Testis (tissue), 3 donors: Measurements from ENCODE around the gene MAMLD1. TPM values are rescaled to one million over a fixed set of nuclear protein-coding genes. Genes with fewer than 3 reads are reported as not detected.

ENCODE experiments used
- DNase-seq: peaks from one replicate; pipeline ENCODE4 v3.0.0-alpha.2; 2019
- H3K27ac ChIP-seq, 2 donors: fragments of 200-600 bp; sonication (generic); one replicate each; pipeline ENCODE4 v1.5.1; 2019
- H3K27me3 ChIP-seq: fragments of 200-600 bp; sonication (generic); one replicate; pipeline ENCODE4 v1.5.1; 2019
- H3K36me3 ChIP-seq: fragments of 200-600 bp; sonication (generic); one replicate; pipeline ENCODE4 v1.5.1; 2017; ENCODE audit warnings: low read depth; ENCODE audit errors: missing control alignments
- H3K4me1 ChIP-seq: fragments of 200-600 bp; sonication (generic); one replicate; pipeline ENCODE4 v1.5.1; 2019
- H3K4me3 ChIP-seq, 2 donors: fragments of 200-600 bp; sonication (generic); one replicate each; pipeline ENCODE4 v1.5.1; 2017 to 2019
- H3K9me3 ChIP-seq: fragments of 200-600 bp; sonication (generic); one replicate; pipeline ENCODE4 v1.5.1; 2017
- CTCF ChIP-seq, 3 experiments: fragments of 450-650 bp in 2 of 3; fragments of 200-600 bp in 1 of 3; sonication (generic) in 1 of 3; IDR thresholded peaks; one replicate each; pipeline ENCODE4 v1.5.1; 2016 to 2019; ENCODE audit warnings: antibody characterized with exemption in 3 of 3, mild to moderate bottlenecking in 2 of 3, moderate library complexity in 1 of 3
- POLR2A ChIP-seq: fragments of 450-650 bp; IDR thresholded peaks from one replicate; pipeline ENCODE4 v1.6.1; 2017; ENCODE audit warnings: antibody characterized with exemption, mild to moderate bottlenecking, moderate library complexity
- WGBS, 2 donors: methylation state at CpG; one replicate each; pipeline ENCODE4 v1.1.5; 2018; 5-methylcytosine and 5-hydroxymethylcytosine counted together
- intact Hi-C: fragments of 100-400 bp; cut with DNase I; formaldehyde crosslinking; loops from one replicate; pipeline ENCODE4 v1.15.1; 2023; ENCODE audit warnings: low total_unique reads
- polyA plus RNA-seq: library from polyadenylated mRNA; stranded (reverse); fragments of 350-450 nt; fragmentation: Illumina TruSeq; extraction: RNeasy Lipid Tissue Mini Kit (QIAGEN cat#74804); gene quantifications from one replicate; pipeline ENCODE4 v1.2.3, GENCODE V29; 2014; ENCODE audit warnings: low read depth, low replicate concordance; ENCODE audit not compliant: insufficient read depth
- total RNA-seq, 2 donors: library from RNA; depleted of rRNA; stranded (reverse); fragments of >200 nt; gene quantifications; one replicate each; pipeline ENCODE4 v1.2.3, GENCODE V29; 2016

Gene MAMLD1
- total and polyA plus RNA-seq, 3 donors from 2014 or later: 31.3 to 91.5 (median 70.6) TPM

- no peak for TF ChIP-seq CTCF (IDR thresholded peaks at IDR 0.05)
- TF ChIP-seq POLR2A: no peak
- intact Hi-C loops: no loop called here
- Histone ChIP-seq H3K4me3 (no peak overlapping the region), H3K4me1 (no peaks in the 10 kb centered on the region), H3K9me3 (no peaks in the 10 kb centered on the region), H3K27ac (no peak overlapping the region), H3K27me3 (no peaks in the 10 kb centered on the region), H3K36me3 (no peaks in the 10 kb centered on the region)
- 70 to 78% methylated on average over 2 to 8 of the region's 8 CpGs for WGBS, 2 donors
- DNase-seq: no peak
Observed at GRCh38 chrX:150536455-150537116, 173.5 kb downstream of the MAMLD1 start.

GRCh38 chrX:150537851-150538250, 174.7 kb downstream of the MAMLD1 start:
- no peak for DNase-seq
- WGBS, 2 donors: 59 to 60% methylated on average over 6 of the region's 6 CpGs
- no peak overlapping the region for H3K27ac ChIP-seq
- no peaks in the 10 kb centered on the region for H3K27me3 ChIP-seq
- intact Hi-C loops: no loop called here
- no peaks in the 10 kb centered on the region for H3K36me3 ChIP-seq
- H3K9me3 ChIP-seq: no peaks in the 10 kb centered on the region
- H3K4me1 ChIP-seq: no peaks in the 10 kb centered on the region
- TF ChIP-seq POLR2A (no peak), CTCF (IDR thresholded peaks at IDR 0.05) (no peak)
- no peak overlapping the region for H3K4me3 ChIP-seq

DNA sequence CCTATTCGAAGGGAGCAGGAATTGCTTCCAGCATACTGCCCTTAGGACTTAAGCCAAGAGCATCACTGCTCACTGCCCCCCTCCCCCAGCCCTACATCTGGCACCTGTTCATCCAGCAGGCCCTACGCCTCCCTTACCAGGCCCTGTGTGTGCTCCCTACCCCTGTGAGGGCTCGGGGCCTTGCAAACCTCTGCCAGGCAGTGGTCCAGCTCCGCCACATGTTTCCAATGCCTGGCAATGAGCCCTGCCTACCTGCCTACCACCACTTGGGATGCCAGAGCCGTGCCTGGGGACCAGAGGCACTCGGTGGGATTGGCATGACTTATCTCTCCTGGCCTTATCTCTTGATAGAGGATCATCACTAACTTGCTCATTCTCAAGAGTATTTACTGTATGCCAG, 177.8 kb downstream of the MAMLD1 start:
- TF ChIP-seq CTCF (IDR thresholded peaks at IDR 0.05): no peak
- no peak for TF ChIP-seq POLR2A
- no peaks in the 10 kb centered on the region for H3K36me3 ChIP-seq
- no peak overlapping the region for H3K4me3 ChIP-seq
- no peaks in the 10 kb centered on the region for H3K27me3 ChIP-seq
- intact Hi-C loops: no loop called here
- no peaks in the 10 kb centered on the region for H3K9me3 ChIP-seq
- WGBS, 2 donors: 92 to 96% methylated on average over 3 to 4 of the region's 6 CpGs
- no peak overlapping the region for H3K27ac ChIP-seq
- peaks cover 1% of the 10 kb centered on the region for H3K4me1 ChIP-seq
- no peak for DNase-seq

DNA sequence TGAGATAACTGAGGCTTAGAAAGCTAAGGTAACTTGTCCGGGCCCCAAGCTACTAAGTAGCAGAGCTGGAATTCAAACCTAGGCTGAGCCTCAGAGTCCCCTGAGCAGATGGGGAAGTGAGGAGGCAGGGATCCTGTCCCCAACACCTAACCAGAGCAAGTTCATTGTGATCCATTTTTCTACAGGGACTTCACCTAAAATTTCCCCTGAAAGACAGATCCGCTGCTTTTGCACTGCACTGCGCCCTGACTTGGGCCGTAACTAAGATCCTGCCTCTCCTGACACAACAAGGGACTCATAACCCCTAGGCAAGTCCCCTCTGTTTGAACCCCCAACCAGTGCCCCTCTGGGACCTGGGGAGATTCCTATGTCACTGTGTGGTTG, 179.7 kb downstream of the MAMLD1 start:
- Histone ChIP-seq H3K27ac (no peak overlapping the region), H3K27me3 (no peaks in the 10 kb centered on the region), H3K4me1 (peaks cover 13% of the 10 kb centered on the region), H3K4me3 (no peak overlapping the region), H3K9me3 (no peaks in the 10 kb centered on the region), H3K36me3 (no peaks in the 10 kb centered on the region)
- DNase-seq: no peak
- TF ChIP-seq CTCF (IDR thresholded peaks at IDR 0.05) (no peak), POLR2A (no peak)
- 87 to 100% methylated on average over 1 to 4 of the region's 4 CpGs for WGBS, 2 donors
- intact Hi-C loops: no loop called here
